ENCODE data around the gene MAPT.
A peak's percentile ranks its signal among the peaks of the same experiment; 100 is the strongest.

MAPT gene

DNA sequence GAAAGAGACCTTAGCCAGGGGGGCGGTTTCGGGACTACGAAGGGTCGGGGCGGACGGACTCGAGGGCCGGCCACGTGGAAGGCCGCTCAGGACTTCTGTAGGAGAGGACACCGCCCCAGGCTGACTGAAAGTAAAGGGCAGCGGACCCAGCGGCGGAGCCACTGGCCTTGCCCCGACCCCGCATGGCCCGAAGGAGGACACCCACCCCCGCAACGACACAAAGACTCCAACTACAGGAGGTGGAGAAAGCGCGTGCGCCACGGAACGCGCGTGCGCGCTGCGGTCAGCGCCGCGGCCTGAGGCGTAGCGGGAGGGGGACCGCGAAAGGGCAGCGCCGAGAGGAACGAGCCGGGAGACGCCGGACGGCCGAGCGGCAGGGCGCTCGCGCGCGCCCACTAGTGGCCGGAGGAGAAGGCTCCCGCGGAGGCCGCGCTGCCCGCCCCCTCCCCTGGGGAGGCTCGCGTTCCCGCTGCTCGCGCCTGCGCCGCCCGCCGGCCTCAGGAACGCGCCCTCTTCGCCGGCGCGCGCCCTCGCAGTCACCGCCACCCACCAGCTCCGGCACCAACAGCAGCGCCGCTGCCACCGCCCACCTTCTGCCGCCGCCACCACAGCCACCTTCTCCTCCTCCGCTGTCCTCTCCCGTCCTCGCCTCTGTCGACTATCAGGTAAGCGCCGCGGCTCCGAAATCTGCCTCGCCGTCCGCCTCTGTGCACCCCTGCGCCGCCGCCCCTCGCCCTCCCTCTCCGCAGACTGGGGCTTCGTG is at the start of gene MAPT:
TSS of gene MAPT (plus strand) at position 533 of the 763 bp plus-strand sequence. CDS start 67,784 bp downstream, outside the sequence.
- H3K4me3 ChIP-seq (replicated peaks; ENCODE audit: low read depth, low read length): peak within 1 kb of the TSS; percentile 50
- DNase-seq (ENCODE audit: extremely low read depth, low read depth): peak; percentile 65
- TF ChIP-seq, protein P1, sequence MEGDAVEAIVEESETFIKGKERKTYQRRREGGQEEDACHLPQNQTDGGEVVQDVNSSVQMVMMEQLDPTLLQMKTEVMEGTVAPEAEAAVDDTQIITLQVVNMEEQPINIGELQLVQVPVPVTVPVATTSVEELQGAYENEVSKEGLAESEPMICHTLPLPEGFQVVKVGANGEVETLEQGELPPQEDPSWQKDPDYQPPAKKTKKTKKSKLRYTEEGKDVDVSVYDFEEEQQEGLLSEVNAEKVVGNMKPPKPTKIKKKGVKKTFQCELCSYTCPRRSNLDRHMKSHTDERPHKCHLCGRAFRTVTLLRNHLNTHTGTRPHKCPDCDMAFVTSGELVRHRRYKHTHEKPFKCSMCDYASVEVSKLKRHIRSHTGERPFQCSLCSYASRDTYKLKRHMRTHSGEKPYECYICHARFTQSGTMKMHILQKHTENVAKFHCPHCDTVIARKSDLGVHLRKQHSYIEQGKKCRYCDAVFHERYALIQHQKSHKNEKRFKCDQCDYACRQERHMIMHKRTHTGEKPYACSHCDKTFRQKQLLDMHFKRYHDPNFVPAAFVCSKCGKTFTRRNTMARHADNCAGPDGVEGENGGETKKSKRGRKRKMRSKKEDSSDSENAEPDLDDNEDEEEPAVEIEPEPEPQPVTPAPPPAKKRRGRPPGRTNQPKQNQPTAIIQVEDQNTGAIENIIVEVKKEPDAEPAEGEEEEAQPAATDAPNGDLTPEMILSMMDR (IDR thresholded peaks at IDR 0.05; ENCODE audit: low read depth, low read length, missing control alignments): peak; percentile 75

DNA sequence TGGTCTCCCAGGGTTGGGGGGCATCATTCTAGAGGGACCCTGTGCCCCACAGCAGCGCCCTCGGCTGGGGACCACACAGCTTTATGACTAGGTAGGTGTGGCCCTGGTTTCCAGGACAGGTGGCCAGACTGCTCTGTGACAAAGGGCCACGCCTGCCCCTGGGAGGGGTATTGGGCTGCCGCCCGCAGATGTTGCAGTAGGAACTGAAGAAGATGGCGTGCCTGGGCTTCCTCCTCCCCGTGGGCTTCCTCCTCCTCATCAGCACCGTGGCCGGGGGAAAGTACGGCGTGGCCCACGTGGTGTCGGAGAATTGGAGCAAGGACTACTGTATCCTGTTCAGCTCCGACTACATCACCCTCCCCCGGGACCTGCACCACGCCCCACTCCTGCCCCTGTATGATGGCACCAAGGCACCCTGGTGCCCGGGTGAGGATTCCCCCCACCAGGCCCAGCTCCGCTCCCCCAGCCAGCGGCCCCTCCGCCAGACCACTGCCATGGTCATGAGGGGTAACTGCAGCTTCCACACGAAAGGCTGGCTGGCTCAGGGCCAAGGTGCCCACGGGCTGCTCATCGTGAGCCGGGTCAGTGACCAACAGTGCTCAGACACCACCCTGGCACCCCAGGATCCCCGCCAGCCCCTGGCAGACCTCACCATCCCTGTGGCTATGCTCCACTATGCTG is 49.5 kb upstream of the MAPT start, which contains the start of gene SPPL2C:
TSS of gene SPPL2C (plus strand) at position 187 of the 681 bp plus-strand sequence. CDS start at position 213, 26 bp downstream.
- H3K4me3 ChIP-seq (replicated peaks; ENCODE audit: low read depth, low read length): no peak within 1 kb of the TSS
- TF ChIP-seq, protein P1 (IDR thresholded peaks at IDR 0.05; ENCODE audit: low read depth, low read length, missing control alignments): no peak
- DNase-seq (ENCODE audit: extremely low read depth, low read depth): no peak

DNA sequence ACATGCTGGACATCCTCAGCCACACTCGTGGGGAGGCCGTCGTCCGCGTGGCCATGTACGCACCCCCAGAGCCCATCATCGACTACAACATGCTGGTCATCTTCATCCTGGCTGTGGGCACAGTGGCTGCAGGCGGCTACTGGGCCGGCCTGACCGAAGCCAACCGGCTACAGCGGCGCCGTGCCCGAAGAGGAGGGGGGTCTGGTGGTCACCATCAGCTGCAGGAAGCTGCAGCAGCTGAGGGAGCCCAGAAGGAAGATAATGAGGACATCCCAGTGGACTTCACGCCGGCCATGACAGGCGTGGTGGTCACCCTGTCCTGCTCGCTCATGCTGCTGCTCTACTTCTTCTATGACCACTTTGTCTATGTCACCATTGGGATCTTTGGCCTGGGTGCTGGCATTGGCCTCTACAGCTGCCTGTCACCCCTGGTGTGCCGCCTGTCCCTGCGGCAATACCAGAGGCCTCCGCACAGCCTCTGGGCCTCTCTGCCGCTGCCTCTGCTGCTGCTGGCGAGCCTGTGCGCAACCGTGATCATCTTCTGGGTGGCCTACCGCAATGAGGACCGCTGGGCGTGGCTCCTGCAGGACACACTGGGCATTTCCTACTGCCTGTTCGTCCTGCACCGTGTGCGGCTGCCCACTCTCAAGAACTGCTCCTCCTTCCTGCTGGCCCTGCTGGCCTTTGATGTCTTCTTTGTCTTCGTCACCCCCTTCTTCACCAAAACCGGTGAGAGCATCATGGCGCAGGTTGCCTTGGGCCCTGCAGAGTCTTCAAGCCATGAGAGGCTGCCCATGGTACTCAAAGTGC is 48.8 kb upstream of the MAPT start:
- TF ChIP-seq, protein P1 (IDR thresholded peaks at IDR 0.05; ENCODE audit: low read depth, low read length, missing control alignments): no peak
- H3K4me3 ChIP-seq (replicated peaks; ENCODE audit: low read depth, low read length): no peak overlapping the region
- DNase-seq (ENCODE audit: extremely low read depth, low read depth): no peak

DNA sequence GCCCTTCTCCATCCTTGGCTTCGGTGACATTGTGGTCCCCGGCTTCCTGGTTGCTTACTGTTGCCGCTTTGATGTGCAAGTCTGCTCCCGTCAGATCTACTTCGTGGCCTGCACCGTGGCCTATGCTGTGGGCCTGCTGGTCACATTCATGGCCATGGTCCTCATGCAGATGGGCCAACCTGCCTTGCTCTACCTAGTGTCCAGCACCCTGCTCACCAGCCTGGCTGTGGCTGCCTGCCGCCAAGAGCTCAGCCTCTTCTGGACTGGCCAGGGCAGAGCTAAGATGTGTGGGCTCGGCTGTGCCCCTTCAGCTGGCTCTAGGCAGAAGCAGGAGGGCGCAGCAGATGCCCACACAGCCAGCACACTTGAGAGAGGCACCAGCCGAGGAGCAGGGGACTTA is 48.1 kb upstream of the MAPT start:
- no peak overlapping the region for H3K4me3 ChIP-seq (replicated peaks; ENCODE audit: low read depth, low read length)
- DNase-seq (ENCODE audit: extremely low read depth, low read depth): no peak
- TF ChIP-seq, protein P1 (IDR thresholded peaks at IDR 0.05; ENCODE audit: low read depth, low read length, missing control alignments): no peak

DNA sequence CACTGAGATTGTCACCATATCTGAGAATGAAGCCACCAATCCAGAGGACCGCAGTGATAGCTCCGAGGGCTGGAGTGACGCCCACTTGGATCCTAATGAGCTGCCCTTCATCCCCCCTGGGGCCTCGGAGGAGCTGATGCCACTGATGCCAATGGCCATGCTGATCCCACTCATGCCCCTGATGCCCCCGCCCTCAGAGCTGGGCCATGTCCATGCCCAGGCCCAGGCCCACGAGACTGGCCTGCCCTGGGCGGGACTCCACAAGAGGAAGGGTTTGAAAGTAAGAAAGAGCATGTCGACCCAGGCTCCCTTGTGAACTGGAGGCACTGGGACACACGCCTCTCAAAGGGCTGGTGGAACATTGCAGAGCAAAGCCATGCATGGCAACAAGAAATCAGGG is 47.7 kb upstream of the MAPT start:
- no peak overlapping the region for H3K4me3 ChIP-seq (replicated peaks; ENCODE audit: low read depth, low read length)
- TF ChIP-seq, protein P1 (IDR thresholded peaks at IDR 0.05; ENCODE audit: low read depth, low read length, missing control alignments): no peak
- DNase-seq (ENCODE audit: extremely low read depth, low read depth): no peak

DNA sequence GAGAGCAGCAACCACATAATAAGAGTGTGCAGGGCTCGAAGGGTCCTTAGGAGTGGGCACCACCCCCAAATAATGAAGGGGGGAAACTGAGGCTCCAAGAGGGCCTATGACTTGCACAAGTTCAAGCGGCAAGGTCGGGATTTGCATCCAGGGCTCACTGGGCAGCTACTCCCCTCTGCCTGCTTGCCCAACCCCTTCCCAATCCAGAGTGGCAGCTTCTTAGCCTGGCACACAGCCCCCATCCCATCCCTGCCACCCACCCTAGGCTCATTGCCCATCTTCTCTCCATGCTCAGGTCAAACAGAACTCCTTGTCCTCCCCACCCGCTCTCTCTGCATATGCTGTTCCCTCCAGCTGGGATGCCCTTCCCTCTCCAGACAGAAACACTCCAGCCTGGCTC is 47.3 kb upstream of the MAPT start:
- no peak overlapping the region for H3K4me3 ChIP-seq (replicated peaks; ENCODE audit: low read depth, low read length)
- TF ChIP-seq, protein P1 (IDR thresholded peaks at IDR 0.05; ENCODE audit: low read depth, low read length, missing control alignments): no peak

More for the DNA sequence above, 47.3 kb upstream of the MAPT start:
- DNase-seq (ENCODE audit: extremely low read depth, low read depth): no peak

Data from HFF-Myc (cell line).